ENCODE measurements around the gene FAM53B. TPM values are rescaled to one million over a fixed set of nuclear protein-coding genes. Genes with fewer than 3 reads are reported as not detected.

Gene FAM53B
- polyA plus RNA-seq, 1 experiment = 3.9 TPM

- CTCF ChIA-PET = interaction anchor here (1.2 kb wide), 1 partner anchor 17 kb away, joined by 4 read pairs; no protein-coding TSS in a partner anchor
- H3K36me3 ChIP-seq (ENCODE audit: control insufficient read depth, insufficient read depth, low read length) = no peaks in the 10 kb centered on the region
- no peak for DNase-seq (ENCODE audit: low read depth)
- H3K27me3 ChIP-seq (ENCODE audit: control insufficient read depth, insufficient read depth, low read length) = no peaks in the 10 kb centered on the region
- POLR2A ChIA-PET = no interaction called here
- TF ChIP-seq CTCF (IDR thresholded peaks at IDR 0.05; ENCODE audit: insufficient read depth, low read depth, low read length) = no peak
- H3K4me3 ChIP-seq (ENCODE audit: low read depth, low read length) = no peak overlapping the region
Measured at GRCh38 chr10:124630551-124630950, 113.6 kb downstream of the FAM53B start.

GRCh38 chr10:124629842-124630241, 114.3 kb downstream of the FAM53B start:
- ChIA-PET CTCF (interaction anchor here (1.2 kb wide), 1 partner anchor 17 kb away, joined by 4 read pairs; no protein-coding TSS in a partner anchor), POLR2A (no interaction called here)
- no peaks in the 10 kb centered on the region for H3K27me3 ChIP-seq (ENCODE audit: control insufficient read depth, insufficient read depth, low read length)
- H3K4me3 ChIP-seq (ENCODE audit: low read depth, low read length) = no peak overlapping the region
- no peak for TF ChIP-seq CTCF (IDR thresholded peaks at IDR 0.05; ENCODE audit: insufficient read depth, low read depth, low read length)
- no peak for DNase-seq (ENCODE audit: low read depth)
- no peaks in the 10 kb centered on the region for H3K36me3 ChIP-seq (ENCODE audit: control insufficient read depth, insufficient read depth, low read length)

GRCh38 chr10:124629415-124629814, 114.8 kb downstream of the FAM53B start:
- POLR2A ChIA-PET = no interaction called here
- TF ChIP-seq CTCF (IDR thresholded peaks at IDR 0.05; ENCODE audit: insufficient read depth, low read depth, low read length) = no peak
- H3K4me3 ChIP-seq (ENCODE audit: low read depth, low read length) = no peak overlapping the region
- H3K36me3 ChIP-seq (ENCODE audit: control insufficient read depth, insufficient read depth, low read length) = no peaks in the 10 kb centered on the region
- CTCF ChIA-PET = interaction anchor here (1.2 kb wide), 1 partner anchor 18 kb away, joined by 4 read pairs; no protein-coding TSS in a partner anchor
- DNase-seq (ENCODE audit: low read depth) = no peak
- H3K27me3 ChIP-seq (ENCODE audit: control insufficient read depth, insufficient read depth, low read length) = no peaks in the 10 kb centered on the region

- no peak for DNase-seq (ENCODE audit: low read depth)
- no peaks in the 10 kb centered on the region for H3K36me3 ChIP-seq (ENCODE audit: control insufficient read depth, insufficient read depth, low read length)
- TF ChIP-seq CTCF (IDR thresholded peaks at IDR 0.05; ENCODE audit: insufficient read depth, low read depth, low read length) = no peak
- no peak overlapping the region for H3K4me3 ChIP-seq (ENCODE audit: low read depth, low read length)
- ChIA-PET CTCF (no interaction called here), POLR2A (no interaction called here)
- H3K27me3 ChIP-seq (ENCODE audit: control insufficient read depth, insufficient read depth, low read length) = no peaks in the 10 kb centered on the region
Measured at GRCh38 chr10:124628676-124629021, 115.5 kb downstream of the FAM53B start.

- H3K4me3 ChIP-seq (ENCODE audit: low read depth, low read length) = no peak overlapping the region
- ChIA-PET POLR2A (no interaction called here), CTCF (no interaction called here)
- no peak for DNase-seq (ENCODE audit: low read depth)
- H3K36me3 ChIP-seq (ENCODE audit: control insufficient read depth, insufficient read depth, low read length) = no peaks in the 10 kb centered on the region
- H3K27me3 ChIP-seq (ENCODE audit: control insufficient read depth, insufficient read depth, low read length) = no peaks in the 10 kb centered on the region
- no peak for TF ChIP-seq CTCF (IDR thresholded peaks at IDR 0.05; ENCODE audit: insufficient read depth, low read depth, low read length)
Measured at GRCh38 chr10:124627866-124628675, 116.1 kb downstream of the FAM53B start.

Data from BJ (cell line).